ENCODE results near the gene RENBP. TPM values are rescaled to one million over a fixed set of nuclear protein-coding genes. Genes with fewer than 3 reads are reported as not detected.

The RENBP gene
- total and polyA plus RNA-seq, 9 of the 15 experiments (the other 6 are each of a cell fraction or from before 2014, with no cell fraction given), result 0.07 to 14.8 (median 10.6) TPM; not detected in 1

DNA sequence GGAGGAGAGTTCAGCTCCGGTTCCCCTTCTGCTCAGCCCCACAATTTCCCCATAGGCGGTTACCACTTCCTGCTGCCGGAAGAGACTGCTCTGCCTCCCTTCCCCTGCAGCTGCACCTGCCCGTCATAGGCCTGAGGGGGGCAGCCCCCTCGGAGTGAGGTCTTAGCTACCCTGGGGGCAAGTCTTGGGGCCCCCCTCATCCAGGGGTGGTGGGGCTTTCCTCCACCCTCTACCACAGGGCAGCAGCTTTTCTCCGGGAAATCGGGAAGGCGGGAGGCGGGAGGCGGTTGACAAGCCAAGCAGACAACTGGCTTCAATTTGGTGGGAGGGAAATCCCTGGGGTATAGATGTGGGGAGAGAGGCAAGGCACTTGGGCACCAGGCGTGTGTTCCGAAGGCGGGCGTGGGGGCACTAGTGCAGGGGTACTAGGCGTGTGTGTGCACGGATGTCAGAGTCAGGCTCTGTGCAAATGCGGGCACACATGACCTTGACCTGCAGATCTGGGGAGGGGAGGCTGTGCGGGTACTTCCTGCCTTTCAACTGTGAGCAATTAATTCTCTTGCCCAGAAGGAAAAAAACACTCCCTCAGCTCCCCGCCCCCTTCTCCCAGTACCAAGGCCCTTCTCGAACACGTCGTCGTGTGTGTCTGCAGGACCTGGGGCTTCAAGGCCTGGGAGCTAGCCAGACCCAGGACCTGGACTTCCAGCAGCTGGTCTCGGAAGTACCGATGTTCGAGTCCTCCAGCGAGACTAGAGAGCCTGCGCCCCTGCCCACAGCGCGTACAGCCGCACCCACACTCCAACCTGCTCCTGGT is 17.4 kb downstream of the RENBP start (continued):
- TF ChIP-seq POLR2AphosphoS5 (IDR thresholded peaks at IDR 0.05; ENCODE audit: control insufficient read depth, insufficient read depth, low read depth, low read length), result 0 out of 2 replicates have a peak, but pooled peaks have one; percentile 44
- TF ChIP-seq, protein P1, sequence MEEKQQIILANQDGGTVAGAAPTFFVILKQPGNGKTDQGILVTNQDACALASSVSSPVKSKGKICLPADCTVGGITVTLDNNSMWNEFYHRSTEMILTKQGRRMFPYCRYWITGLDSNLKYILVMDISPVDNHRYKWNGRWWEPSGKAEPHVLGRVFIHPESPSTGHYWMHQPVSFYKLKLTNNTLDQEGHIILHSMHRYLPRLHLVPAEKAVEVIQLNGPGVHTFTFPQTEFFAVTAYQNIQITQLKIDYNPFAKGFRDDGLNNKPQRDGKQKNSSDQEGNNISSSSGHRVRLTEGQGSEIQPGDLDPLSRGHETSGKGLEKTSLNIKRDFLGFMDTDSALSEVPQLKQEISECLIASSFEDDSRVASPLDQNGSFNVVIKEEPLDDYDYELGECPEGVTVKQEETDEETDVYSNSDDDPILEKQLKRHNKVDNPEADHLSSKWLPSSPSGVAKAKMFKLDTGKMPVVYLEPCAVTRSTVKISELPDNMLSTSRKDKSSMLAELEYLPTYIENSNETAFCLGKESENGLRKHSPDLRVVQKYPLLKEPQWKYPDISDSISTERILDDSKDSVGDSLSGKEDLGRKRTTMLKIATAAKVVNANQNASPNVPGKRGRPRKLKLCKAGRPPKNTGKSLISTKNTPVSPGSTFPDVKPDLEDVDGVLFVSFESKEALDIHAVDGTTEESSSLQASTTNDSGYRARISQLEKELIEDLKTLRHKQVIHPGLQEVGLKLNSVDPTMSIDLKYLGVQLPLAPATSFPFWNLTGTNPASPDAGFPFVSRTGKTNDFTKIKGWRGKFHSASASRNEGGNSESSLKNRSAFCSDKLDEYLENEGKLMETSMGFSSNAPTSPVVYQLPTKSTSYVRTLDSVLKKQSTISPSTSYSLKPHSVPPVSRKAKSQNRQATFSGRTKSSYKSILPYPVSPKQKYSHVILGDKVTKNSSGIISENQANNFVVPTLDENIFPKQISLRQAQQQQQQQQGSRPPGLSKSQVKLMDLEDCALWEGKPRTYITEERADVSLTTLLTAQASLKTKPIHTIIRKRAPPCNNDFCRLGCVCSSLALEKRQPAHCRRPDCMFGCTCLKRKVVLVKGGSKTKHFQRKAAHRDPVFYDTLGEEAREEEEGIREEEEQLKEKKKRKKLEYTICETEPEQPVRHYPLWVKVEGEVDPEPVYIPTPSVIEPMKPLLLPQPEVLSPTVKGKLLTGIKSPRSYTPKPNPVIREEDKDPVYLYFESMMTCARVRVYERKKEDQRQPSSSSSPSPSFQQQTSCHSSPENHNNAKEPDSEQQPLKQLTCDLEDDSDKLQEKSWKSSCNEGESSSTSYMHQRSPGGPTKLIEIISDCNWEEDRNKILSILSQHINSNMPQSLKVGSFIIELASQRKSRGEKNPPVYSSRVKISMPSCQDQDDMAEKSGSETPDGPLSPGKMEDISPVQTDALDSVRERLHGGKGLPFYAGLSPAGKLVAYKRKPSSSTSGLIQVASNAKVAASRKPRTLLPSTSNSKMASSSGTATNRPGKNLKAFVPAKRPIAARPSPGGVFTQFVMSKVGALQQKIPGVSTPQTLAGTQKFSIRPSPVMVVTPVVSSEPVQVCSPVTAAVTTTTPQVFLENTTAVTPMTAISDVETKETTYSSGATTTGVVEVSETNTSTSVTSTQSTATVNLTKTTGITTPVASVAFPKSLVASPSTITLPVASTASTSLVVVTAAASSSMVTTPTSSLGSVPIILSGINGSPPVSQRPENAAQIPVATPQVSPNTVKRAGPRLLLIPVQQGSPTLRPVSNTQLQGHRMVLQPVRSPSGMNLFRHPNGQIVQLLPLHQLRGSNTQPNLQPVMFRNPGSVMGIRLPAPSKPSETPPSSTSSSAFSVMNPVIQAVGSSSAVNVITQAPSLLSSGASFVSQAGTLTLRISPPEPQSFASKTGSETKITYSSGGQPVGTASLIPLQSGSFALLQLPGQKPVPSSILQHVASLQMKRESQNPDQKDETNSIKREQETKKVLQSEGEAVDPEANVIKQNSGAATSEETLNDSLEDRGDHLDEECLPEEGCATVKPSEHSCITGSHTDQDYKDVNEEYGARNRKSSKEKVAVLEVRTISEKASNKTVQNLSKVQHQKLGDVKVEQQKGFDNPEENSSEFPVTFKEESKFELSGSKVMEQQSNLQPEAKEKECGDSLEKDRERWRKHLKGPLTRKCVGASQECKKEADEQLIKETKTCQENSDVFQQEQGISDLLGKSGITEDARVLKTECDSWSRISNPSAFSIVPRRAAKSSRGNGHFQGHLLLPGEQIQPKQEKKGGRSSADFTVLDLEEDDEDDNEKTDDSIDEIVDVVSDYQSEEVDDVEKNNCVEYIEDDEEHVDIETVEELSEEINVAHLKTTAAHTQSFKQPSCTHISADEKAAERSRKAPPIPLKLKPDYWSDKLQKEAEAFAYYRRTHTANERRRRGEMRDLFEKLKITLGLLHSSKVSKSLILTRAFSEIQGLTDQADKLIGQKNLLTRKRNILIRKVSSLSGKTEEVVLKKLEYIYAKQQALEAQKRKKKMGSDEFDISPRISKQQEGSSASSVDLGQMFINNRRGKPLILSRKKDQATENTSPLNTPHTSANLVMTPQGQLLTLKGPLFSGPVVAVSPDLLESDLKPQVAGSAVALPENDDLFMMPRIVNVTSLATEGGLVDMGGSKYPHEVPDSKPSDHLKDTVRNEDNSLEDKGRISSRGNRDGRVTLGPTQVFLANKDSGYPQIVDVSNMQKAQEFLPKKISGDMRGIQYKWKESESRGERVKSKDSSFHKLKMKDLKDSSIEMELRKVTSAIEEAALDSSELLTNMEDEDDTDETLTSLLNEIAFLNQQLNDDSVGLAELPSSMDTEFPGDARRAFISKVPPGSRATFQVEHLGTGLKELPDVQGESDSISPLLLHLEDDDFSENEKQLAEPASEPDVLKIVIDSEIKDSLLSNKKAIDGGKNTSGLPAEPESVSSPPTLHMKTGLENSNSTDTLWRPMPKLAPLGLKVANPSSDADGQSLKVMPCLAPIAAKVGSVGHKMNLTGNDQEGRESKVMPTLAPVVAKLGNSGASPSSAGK (IDR thresholded peaks at IDR 0.05), result peak; percentile 49; the same call in 1 of the 2 replicates
- TF ChIP-seq EP400 (IDR thresholded peaks at IDR 0.05), result peak; percentile 42; the same call in 1 of the 2 replicates
- TF ChIP-seq SPI1 (IDR thresholded peaks at IDR 0.05; ENCODE audit: borderline replicate concordance, low read depth, low read length), result peak; percentile 40; the same call in 1 of the 2 replicates
- 0 out of 2 replicates have a peak, but pooled peaks have one; percentile 36 for TF ChIP-seq XRCC5 (IDR thresholded peaks at IDR 0.05; ENCODE audit: low read depth, low read length)
- no peak for TF ChIP-seq DACH1 (IDR thresholded peaks at IDR 0.05; ENCODE audit: partially characterized antibody)
- TF ChIP-seq ZNF444 (CRISPR knock-in tag; IDR thresholded peaks at IDR 0.05), result no peak
